ENCODE measurements around the gene BMS1.
"Not testable (repeated sequence)": the region's sequence is repeated elsewhere in the genome, so short reads cannot be mapped to it uniquely, and the experiment has no call there.

The BMS1 gene

GRCh38 chr10:42782446-42783180 is at the start of gene BMS1:
Gene BMS1, plus strand, starts transcription at chr10:42782795. Its CDS starts 1,600 bp downstream, at chr10:42784395.
- peak; percentile 82 to 92 (median 86) for DNase-seq

- DNase-seq, result peak in 1 of 3 experiments; percentile 1
Observed at GRCh38 chr10:42734536-42734935, 48.1 kb upstream of the BMS1 start.

DNA sequence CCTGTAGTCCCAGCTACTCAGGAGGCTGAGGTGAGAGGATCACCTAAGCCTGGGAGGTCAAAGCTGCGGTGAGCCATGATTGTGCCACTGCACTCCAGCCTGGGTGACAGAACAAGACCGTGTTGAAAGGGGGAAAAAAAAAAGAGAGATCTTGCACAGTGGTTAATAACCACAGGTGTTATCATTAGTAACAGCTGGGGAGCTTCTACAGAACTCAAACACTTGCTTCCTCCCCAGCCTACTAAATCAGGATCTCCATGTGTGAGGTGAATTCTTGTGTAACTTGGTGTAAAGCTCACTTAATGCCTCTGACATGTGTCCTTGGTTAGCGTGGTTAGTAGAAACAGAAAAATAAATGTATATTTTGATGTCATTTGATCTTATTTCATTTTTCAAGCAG is 43.9 kb upstream of the BMS1 start:
- no peak for DNase-seq

GRCh38 chr10:42741536-42741935 is 41.1 kb upstream of the BMS1 start:
- DNase-seq, result not testable (repeated sequence)

GRCh38 chr10:42743697-42744096 is 38.9 kb upstream of the BMS1 start:
- DNase-seq, result no peak

- no peak for DNase-seq
Observed at GRCh38 chr10:42744134-42744701, 38.4 kb upstream of the BMS1 start.

GRCh38 chr10:42753126-42753506 is 29.5 kb upstream of the BMS1 start:
- peak; percentile 21 to 62 (median 45) for DNase-seq

- DNase-seq, result peak in 2 of 3 experiments; percentile 36 to 37
Observed at GRCh38 chr10:42753507-42754154, 29.0 kb upstream of the BMS1 start.

- DNase-seq, result peak in 2 of 3 experiments; percentile 30 to 44
Observed at GRCh38 chr10:42754155-42755027, 28.2 kb upstream of the BMS1 start.

DNA sequence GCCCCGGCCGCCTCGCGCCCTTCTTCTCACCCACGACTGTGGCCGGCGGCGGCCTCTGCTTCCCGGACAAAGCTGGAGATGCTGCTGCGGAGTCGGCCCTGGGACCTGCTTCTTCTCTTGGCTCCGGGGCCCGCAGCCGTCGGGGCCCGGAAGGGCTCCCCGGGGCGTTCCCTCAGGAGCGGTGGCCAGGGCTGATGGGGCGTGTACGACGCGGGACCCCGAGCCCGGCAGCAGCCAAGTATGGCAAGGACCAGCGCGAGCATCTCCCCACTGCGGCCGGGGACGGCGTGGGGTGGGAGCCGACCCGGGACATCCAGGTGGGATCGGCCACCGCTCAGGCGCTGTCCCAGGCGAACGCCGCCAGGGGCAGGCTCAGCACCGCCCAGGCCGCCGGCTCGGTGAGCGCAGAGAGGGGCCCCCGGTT is 27.6 kb upstream of the BMS1 start:
- DNase-seq, result no peak

DNA sequence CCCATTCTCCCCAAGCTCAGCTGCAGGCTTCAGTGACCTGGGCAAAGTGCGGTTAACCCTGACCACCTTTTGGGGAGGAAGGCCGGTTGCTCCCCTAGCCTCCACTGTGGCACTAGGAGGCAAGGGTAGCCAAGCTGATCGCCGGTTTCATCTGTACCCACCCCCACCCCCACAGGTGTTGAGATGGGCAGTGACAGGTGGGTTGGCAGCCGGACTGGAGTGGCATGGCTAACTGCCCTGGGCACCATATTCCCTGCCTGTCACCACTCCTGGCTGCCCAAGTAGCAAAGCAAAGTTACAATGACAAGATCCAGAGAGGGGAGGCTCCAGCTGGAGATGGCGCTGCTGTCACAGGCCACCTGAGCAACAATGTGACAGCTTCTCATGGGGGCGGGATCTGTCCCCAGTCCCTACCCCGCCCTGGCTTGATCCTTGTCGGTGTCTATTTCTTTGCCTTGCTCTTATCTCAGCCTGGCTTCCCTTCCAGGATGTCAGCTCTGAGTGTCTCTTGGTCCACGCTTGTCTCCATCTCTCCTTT is 27.0 kb upstream of the BMS1 start:
- no peak for DNase-seq

GRCh38 chr10:42767906-42768305 is 14.7 kb upstream of the BMS1 start:
- DNase-seq, result no peak

DNA sequence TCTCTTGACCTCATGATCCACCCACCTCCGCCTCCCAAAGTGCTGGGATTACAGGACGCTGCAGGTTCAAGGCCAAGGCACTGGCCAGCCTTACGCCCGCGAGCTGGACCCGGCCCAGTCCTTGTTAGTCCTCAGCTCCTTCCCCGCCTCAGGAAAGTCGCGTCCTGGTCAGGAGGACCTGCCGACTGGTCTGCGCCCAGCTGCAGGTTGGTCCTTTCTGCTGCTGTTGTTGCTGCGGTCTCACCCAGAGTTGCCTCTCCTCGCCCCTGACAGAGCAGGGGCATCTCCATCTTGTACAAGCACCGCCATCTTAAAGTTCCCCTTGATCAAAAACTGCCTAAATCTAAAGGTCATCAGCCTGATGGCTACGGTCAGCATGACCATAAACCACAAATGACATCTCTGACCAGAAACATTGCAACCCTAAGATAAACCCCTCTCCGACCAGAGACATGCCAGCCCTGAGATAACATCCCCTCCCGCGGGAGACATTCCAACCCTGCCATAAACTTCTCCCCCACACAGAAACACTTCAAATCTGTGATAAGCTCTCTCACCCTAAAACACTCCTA is 13.9 kb upstream of the BMS1 start:
- no peak for DNase-seq

DNA sequence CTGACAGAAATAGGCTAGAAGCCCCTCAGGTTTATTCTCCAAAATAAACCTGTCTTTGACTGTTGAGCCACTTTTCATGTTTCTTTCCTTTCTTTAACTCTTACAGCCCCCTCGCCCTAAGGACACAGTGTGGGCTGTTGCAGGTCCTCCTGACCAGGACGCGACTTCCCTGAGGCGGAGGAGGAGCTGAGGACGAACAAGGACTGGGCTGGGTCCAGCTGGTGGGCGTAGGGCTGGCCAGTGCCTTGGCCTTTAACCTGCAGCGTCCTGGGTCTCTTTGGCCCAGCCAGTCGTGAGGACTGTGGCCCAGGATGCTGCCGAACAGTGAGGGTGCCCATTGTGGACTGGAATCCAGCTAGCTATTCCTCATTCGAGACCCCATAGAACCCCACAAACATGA is 13.4 kb upstream of the BMS1 start:
- DNase-seq, result no peak

- peak in 2 of 3 experiments; percentile 5 to 8 for DNase-seq
Observed at GRCh38 chr10:42769673-42770072, 12.9 kb upstream of the BMS1 start.

DNA sequence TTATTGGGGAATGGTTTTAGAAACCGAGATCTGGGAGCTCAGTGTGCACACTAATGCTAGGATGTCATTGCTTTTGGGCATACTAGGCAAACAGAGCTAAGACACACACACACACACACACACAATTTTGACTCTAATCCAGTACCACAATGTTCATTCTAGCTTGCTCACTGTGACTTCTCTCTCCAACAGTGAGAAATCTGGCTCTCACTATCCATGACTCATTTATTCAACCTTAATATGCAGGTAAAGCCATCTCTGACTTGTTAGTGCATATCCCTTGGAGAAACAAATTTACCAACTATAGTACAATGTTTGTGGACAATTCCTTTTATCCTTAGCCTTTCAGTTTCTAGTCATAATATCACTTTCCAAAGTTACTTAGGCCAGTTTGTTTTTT is 5.9 kb upstream of the BMS1 start:
- no peak for DNase-seq

- DNase-seq, result no peak
Observed at GRCh38 chr10:42780456-42780855, 2.1 kb upstream of the BMS1 start.

- no peak for DNase-seq
Observed at GRCh38 chr10:42781893-42782445, 626 bp upstream of the BMS1 start.

DNA sequence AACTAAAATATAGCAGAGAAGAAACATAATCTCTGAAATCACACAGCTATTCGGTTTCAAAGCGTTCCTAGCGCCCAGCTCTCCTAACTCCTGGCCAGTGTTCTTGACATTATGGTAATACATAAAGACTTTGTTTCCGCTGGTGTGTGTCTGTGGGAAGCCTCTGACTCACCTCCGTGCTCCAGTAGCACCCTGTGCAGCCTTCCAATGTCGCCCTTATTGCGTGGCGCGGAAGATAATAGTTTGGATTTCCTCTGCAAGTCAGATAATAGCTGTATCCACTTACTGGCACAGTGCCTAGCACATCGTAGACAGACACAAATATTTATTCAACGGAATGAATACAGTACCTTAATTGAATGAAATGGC is 570 bp downstream of the BMS1 start:
- DNase-seq, result peak in 2 of 3 experiments; percentile 23 to 70

GRCh38 chr10:42785759-42786158 is 3.2 kb downstream of the BMS1 start:
- no peak for DNase-seq

GRCh38 chr10:42790835-42791234 is 8.2 kb downstream of the BMS1 start:
- no peak for DNase-seq

DNA sequence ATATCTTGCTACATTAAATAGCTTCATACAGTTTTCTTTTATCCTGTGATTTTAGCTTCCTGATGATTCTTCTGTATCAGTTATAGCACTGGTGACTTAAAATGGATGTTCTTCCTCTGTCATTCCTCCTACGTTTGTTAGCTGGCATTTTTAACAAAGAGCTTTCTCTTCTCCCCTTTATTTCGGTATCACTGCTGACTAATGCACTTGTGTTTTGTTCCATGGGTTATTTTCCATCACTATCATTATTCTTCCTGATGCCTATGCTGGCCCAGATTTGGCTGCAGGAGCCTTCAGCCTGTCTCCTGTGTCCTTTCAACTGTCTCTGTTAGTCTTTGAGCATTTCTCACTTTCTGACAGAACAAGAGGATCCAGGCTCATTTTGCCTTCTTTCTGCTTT is 13.1 kb downstream of the BMS1 start:
- no peak for DNase-seq

Data from NCI-H1417 (cell line).